NCI-H2227 (cell line): ENCODE measurements around the gene GBP6.
A peak's percentile ranks its signal among the peaks of the same experiment; 100 is the strongest.
"Not testable (repeated sequence)": the region's sequence is repeated elsewhere in the genome, so short reads cannot be mapped to it uniquely, and the experiment has no call there.

Source experiments
- DNase-seq: peaks from one replicate; lab custom pipeline; 2025; ENCODE audit not compliant: unreplicated experiment; lab: John Stamatoyannopoulos, UW

The GBP6 gene

GRCh38 chr1:89363638-89364536 is at the start of gene GBP6:
TSS of gene GBP6 (plus strand) at chr1:89364059. CDS start at chr1:89368552, 4,493 bp downstream.
- DNase-seq, result no peak

GRCh38 chr1:89322402-89322801 is 41.5 kb upstream of the GBP6 start:
- DNase-seq, result no peak

GRCh38 chr1:89331890-89332289 is 32.0 kb upstream of the GBP6 start:
- no peak for DNase-seq

- no peak for DNase-seq
Observed at GRCh38 chr1:89332461-89332860, 31.4 kb upstream of the GBP6 start.

- no peak for DNase-seq
Observed at GRCh38 chr1:89335486-89335885, 28.4 kb upstream of the GBP6 start.

GRCh38 chr1:89337903-89338302 is 26.0 kb upstream of the GBP6 start:
- no peak for DNase-seq

- DNase-seq, result no peak
Observed at GRCh38 chr1:89339039-89339438, 24.8 kb upstream of the GBP6 start.

- DNase-seq, result not testable (repeated sequence)
Observed at GRCh38 chr1:89345479-89345878, 18.4 kb upstream of the GBP6 start.

- DNase-seq, result no peak
Observed at GRCh38 chr1:89347296-89347695, 16.6 kb upstream of the GBP6 start.

GRCh38 chr1:89350298-89350697 is 13.6 kb upstream of the GBP6 start:
- no peak for DNase-seq

GRCh38 chr1:89351597-89352311 is 12.1 kb upstream of the GBP6 start:
- DNase-seq, result no peak

GRCh38 chr1:89352421-89352820 is 11.4 kb upstream of the GBP6 start:
- no peak for DNase-seq

GRCh38 chr1:89354205-89354604 is 9.7 kb upstream of the GBP6 start:
- no peak for DNase-seq

GRCh38 chr1:89355056-89355455 is 8.8 kb upstream of the GBP6 start:
- DNase-seq, result no peak

GRCh38 chr1:89356658-89357400 is 7.0 kb upstream of the GBP6 start:
- no peak for DNase-seq

GRCh38 chr1:89358287-89358893 is 5.5 kb upstream of the GBP6 start:
- peak; percentile 86 for DNase-seq

- no peak for DNase-seq
Observed at GRCh38 chr1:89360716-89361115, 3.1 kb upstream of the GBP6 start.

- no peak for DNase-seq
Observed at GRCh38 chr1:89361681-89362080, 2.2 kb upstream of the GBP6 start.

- DNase-seq, result no peak
Observed at GRCh38 chr1:89363196-89363595, 663 bp upstream of the GBP6 start.

GRCh38 chr1:89364954-89365550 is 1.2 kb downstream of the GBP6 start:
- no peak for DNase-seq

GRCh38 chr1:89367221-89367620 is 3.4 kb downstream of the GBP6 start:
- DNase-seq, result no peak
